HL-60 (cell line): ENCODE results near the gene CNTNAP2.

Source experiments
- DNase-seq, 2 experiments: peaks; one replicate each; pipeline ENCODE4 v3.0.0-alpha.2; 2010 to 2020; ENCODE audit warnings: low read depth in 1 of 2, low spot score in 1 of 2
- H3K27ac ChIP-seq: fragments of 250-450 bp; sonication (Bioruptor Pico); replicated peaks from 2 replicates; pipeline ENCODE4 v1.5.1; 2020; ENCODE audit warnings: mild to moderate bottlenecking, moderate library complexity
- H3K27me3 ChIP-seq: fragments of 250-450 bp; sonication (Bioruptor Pico); 2 replicates; pipeline ENCODE4 v1.5.1; 2021; ENCODE audit warnings: mild to moderate bottlenecking, moderate library complexity; ENCODE audit not compliant: insufficient read depth, poor library complexity, severe bottlenecking
- H3K4me3 ChIP-seq: replicated peaks from 2 replicates; pipeline ENCODE4 v1.5.1; 2011; ENCODE audit warnings: mild to moderate bottlenecking, control low read depth, low read length; ENCODE audit not compliant: insufficient read depth
- CTCF ChIP-seq: IDR thresholded peaks from one replicate; pipeline ENCODE4 v1.5.1; 2011; ENCODE audit warnings: low read length, control low read depth, inconsistent platforms; ENCODE audit not compliant: insufficient read depth
- GABPA ChIP-seq: IDR thresholded peaks from 2 replicates; pipeline ENCODE4 v1.6.1; 2012; ENCODE audit warnings: low read depth
- POLR2AphosphoS5 ChIP-seq: IDR thresholded peaks from 2 replicates; pipeline ENCODE4 v1.6.1; 2012; ENCODE audit warnings: low read depth
- SPI1 ChIP-seq: IDR thresholded peaks from 2 replicates; pipeline ENCODE4 v1.6.1; 2012; ENCODE audit warnings: low read depth, mild to moderate bottlenecking, borderline replicate concordance
- TF ChIP-seq, protein P1 (sequence below): IDR thresholded peaks from 2 replicates; pipeline ENCODE4 v1.6.1; 2012; ENCODE audit warnings: low read depth; ENCODE audit not compliant: insufficient replicate concordance

The CNTNAP2 gene

DNA sequence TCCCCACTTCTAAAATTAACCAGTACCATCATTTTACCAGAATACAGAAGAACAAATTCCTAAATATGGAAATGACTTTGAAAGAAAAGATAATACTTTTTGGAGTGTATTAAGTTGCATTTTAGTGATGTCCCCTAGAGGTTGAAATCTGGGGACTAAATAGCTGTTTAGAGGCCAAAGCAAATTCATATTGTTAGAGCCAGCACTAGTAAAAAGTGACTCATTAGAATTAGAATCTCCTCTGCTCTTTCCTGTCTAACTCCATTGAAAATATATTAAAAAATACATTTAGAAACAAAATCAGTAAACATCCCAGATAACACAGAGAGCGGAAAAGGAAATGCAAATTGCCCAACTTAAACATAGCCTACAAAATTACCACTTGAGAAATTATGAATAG, 1284.3 kb downstream of the CNTNAP2 start:
- DNase-seq = no peak
- no peaks in the 10 kb centered on the region for H3K27me3 ChIP-seq
- no peak overlapping the region for H3K27ac ChIP-seq
- TF ChIP-seq POLR2AphosphoS5 = no peak
- no peak for TF ChIP-seq GABPA
- no peak for TF ChIP-seq SPI1
- TF ChIP-seq, protein P1, sequence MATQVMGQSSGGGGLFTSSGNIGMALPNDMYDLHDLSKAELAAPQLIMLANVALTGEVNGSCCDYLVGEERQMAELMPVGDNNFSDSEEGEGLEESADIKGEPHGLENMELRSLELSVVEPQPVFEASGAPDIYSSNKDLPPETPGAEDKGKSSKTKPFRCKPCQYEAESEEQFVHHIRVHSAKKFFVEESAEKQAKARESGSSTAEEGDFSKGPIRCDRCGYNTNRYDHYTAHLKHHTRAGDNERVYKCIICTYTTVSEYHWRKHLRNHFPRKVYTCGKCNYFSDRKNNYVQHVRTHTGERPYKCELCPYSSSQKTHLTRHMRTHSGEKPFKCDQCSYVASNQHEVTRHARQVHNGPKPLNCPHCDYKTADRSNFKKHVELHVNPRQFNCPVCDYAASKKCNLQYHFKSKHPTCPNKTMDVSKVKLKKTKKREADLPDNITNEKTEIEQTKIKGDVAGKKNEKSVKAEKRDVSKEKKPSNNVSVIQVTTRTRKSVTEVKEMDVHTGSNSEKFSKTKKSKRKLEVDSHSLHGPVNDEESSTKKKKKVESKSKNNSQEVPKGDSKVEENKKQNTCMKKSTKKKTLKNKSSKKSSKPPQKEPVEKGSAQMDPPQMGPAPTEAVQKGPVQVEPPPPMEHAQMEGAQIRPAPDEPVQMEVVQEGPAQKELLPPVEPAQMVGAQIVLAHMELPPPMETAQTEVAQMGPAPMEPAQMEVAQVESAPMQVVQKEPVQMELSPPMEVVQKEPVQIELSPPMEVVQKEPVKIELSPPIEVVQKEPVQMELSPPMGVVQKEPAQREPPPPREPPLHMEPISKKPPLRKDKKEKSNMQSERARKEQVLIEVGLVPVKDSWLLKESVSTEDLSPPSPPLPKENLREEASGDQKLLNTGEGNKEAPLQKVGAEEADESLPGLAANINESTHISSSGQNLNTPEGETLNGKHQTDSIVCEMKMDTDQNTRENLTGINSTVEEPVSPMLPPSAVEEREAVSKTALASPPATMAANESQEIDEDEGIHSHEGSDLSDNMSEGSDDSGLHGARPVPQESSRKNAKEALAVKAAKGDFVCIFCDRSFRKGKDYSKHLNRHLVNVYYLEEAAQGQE = no peak
- TF ChIP-seq CTCF = no peak
- H3K4me3 ChIP-seq = no peak overlapping the region

- Histone ChIP-seq H3K27ac (no peak overlapping the region), H3K27me3 (no peaks in the 10 kb centered on the region), H3K4me3 (no peak overlapping the region)
- no peak for TF ChIP-seq CTCF
- TF ChIP-seq, protein P1 = no peak
- DNase-seq = no peak
Observed at GRCh38 chr7:147405621-147406020, 1289.0 kb downstream of the CNTNAP2 start.

GRCh38 chr7:147406521-147407135, 1290.0 kb downstream of the CNTNAP2 start:
- H3K27me3 ChIP-seq = no peaks in the 10 kb centered on the region
- no peak overlapping the region for H3K4me3 ChIP-seq
- TF ChIP-seq CTCF (no peak), GABPA (no peak), POLR2AphosphoS5 (no peak), SPI1 (no peak)
- TF ChIP-seq, protein P1 = no peak
- DNase-seq = no peak
- no peak overlapping the region for H3K27ac ChIP-seq
